Stimulated activated CD4-positive, alpha-beta T cell treated with anti-CD3 and anti-CD28 coated beads, TNF-alpha, amount 100 ng/mL, for 4 hours (primary cell): ENCODE results near the gene STX1A.
"Not testable (repeated sequence)": the region's sequence is repeated elsewhere in the genome, so short reads cannot be mapped to it uniquely, and the experiment has no call there.

Experiments used
- DNase-seq, 3 experiments: peaks; one replicate each; pipeline ENCODE4 v3.0.0-alpha.2; 2020; ENCODE audit warnings: low read depth in 3 of 3

The STX1A gene

DNA sequence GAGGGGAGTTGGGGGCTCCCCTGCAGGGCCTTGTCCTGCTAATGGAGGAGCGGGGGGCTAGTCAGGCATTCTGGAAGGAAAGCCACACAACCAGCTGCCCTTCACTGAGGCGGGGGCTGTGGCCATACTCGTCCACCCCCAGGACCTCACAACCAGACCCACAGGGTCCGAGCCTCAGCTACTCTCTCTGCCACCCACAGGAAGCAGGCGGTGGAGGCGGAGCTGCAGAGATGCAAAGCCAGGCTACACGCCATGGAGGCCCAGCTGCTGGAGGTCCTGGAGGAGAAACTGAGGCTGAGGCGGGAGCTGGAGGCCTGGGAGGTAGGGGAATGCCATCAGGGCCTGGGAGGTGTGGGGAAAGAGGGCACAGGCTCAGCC lies 16.0 kb upstream of the STX1A start:
- DNase-seq = no peak

DNA sequence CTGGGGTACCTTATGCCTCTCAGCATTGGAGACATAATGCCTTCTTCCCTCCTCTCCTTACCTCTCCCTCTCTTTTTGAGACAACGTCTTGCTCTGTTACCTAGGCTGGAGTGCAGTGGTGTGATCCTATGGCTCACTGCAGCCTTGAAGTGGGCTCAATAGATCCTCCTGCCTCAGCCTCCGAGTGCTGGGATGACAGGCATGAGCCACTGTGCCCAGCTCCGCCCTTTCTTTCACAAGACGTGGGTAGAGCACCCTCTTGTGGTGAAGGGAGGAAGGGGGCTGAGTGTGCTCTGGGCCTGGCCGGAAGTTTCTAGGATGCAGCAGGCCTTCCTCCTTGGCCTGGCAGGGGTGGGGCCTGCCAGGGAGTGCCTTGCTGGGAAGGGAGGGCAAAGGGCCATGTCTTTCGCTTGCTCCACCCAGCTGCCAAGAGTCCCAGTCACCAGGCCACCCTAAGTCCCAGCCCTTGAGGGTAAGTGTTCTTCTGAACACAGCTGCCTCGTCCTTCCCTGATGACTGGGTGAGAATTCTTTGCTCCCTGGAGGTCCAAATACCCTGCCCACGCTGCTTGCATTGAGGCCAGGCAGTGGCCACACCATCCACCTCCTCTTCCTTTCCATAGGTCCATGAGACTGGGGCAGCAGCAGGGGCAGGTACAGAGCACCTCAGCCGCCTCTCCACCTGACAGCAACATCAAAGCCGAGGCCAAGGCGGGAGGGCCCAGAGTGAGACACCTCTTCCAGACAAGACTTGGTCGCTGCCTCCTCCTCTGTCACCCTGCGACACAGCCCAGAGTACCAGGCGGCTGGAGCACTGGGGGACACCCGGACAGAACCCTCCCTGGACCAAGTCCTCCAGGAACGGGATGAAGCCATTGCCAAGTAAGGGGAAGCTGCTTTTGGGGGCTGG lies 15.4 kb upstream of the STX1A start:
- DNase-seq = peak; percentile 60 to 76 (median 62)

DNA sequence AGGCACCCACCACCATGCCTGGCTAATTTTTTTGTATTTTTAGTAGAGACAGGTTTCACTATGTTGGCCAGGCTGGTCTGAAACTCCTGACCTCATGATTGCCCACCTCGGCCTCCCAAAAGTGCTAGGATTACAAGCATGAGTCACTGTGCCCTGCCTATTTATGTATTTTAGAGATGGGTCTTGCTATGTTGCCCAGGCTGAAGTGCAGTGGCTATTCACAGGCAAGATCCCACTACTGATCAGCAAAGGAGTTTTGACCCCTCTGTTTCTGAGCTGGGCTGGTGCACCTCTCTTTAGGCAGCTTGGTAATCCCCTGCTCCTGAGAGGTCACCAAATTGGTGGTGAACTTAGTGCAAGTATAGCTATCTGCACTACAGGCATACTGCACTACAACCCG lies 12.9 kb upstream of the STX1A start:
- no peak for DNase-seq

DNA sequence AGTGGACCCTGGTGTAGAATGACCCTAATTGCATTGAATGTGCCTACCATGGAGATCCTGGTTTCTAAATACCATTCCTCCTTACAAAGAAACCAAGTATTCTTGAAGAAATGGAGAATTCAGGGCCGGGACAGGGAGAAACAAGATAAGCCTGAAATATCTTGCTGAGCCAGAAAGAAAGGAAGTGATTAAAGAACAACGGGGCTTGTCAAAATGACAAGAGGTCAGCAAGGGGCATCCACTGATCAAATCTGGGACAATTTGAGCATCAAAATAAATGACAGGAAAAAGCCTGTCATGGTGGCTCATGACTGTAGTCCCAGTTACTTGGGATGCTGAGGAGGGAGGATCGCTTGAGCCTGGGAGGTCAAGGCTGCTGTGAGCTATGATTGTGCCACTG lies 11.0 kb upstream of the STX1A start:
- DNase-seq = no peak

DNA sequence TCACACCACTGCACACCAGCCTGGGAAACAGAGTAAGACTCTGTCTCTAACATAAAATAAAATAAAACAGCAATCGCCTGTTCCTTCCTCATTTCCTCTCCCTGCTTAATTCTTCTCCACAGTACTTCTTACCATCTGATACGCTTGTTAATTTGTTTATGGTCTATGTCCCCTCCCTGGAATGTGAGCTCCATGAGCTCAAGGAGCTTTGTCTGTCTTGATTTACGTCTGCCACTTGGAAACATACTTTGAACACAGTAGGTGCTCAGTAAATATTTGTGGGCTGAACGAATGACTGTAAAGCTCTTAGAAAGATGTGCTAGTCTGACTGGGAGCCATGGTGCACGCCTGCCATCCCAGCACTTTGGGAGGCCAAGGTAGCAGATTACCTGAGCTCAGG lies 9.1 kb upstream of the STX1A start:
- DNase-seq = no peak

DNA sequence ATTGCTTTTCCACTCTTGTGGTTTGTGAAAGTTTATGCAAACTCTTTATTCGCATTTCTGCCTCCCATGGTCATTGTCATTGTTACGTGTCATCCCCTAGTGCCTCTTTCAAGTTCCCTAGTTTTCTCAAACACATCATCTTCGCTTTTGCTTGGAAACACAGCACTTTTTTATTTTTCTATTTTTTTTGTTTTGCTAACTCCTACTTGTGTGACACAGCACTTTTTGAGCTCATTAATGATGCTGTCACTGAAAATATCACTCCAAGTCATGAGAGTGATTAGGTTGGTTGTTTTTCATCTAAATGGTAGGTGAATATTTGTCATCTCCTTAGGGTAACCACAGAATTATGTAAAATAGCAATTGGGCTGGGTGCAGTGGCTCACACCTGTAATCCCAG lies 8.5 kb upstream of the STX1A start:
- DNase-seq = no peak

DNA sequence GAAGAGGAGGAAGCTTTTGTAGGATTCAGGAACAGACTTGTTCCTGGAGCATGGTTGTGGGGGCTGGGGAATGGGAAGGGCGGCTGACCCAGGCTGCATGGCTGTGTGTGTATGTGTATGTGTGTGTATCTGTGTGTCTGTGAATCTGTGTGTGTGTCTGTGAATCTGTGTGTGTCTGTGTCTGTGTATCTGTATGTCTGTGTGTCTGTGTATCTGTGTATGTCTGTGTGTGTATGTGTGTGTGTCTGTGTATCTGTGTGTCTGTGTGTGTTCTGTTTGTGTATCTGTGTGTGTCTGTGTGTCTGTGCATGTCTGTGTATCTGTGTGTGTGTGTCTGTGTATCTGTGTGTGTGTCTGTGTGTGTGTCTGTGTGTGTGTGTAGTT lies 6.6 kb upstream of the STX1A start:
- DNase-seq = no peak

DNA sequence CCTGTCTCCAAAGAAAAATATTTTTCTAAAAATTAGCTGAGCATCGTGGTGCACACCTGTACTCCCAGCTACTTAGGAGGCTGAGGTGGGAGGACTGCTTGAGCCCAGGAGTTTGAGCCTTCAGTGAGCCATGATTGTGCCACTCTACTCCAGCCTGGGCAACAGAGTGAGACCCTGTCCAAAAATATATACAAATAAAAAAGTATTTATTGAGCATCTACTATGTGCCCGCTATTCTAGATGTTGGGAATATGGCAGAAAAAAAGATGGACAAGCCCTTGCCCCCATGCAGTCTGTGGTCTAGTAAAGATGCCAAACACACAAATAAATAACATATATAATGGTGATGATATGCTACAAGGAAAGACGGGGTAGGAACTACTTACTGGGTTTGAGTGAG lies 4.3 kb upstream of the STX1A start:
- DNase-seq = no peak

DNA sequence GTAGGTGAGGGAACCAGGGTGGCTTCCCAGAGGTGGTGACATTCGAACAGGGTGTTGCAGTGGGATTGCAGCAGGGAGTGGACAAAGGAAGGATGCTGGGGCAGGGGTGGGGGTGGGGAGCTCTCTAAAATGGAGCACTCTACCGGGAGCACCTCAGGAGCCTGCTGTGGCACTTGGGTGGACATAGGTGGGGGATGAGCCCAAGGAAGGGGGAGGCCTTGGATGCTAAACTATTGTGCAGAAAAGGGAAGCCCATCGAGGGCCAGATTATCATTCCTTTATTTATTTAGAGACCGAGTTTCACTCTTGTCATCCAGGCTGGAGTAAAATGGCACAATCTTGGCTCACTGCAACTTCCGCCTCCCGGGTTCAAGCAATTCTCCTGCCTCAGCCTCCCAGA lies 3.3 kb upstream of the STX1A start:
- DNase-seq = no peak

DNA sequence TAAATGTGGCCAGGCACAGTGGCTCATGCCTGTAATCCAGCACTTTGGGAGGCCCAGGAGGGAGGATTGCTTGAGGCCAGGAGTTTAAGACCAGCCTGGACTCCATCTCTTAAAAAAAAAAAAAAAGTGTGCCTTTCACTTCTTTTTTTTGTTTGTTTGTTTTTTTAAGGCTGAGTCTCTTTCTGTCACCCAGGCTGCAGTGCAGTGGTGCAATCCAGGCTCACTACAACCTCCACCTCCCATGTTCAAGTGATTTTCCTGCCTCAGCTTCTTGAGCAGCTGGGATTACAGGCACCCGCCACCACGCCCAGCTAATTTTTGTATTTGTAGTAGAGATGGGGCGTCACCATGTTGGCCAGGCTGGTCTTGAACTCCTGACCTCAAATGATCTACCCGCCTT lies 2.7 kb upstream of the STX1A start:
- not testable (repeated sequence) for DNase-seq

DNA sequence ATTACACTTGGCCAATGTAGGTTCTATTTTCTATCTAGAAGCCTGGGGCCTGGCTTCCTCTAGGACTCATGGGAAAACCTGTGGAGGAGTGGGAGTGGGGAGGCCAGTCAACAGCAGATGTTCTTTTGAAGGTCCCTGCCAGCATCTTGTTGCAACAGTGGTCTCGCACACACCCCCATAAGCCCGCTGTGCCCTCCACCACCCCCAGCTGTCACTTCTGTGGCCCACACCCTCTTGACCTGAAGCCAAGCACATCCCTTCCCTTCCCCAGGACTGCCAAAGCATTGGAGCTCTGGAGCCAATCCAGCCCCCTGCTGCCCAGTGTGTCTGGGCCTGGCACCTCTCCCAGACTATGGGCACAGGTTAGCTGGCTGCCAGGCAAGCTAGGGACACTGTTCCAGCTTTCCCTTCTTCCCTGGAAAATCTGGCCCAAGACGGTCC lies 1.9 kb upstream of the STX1A start:
- no peak for DNase-seq

DNA sequence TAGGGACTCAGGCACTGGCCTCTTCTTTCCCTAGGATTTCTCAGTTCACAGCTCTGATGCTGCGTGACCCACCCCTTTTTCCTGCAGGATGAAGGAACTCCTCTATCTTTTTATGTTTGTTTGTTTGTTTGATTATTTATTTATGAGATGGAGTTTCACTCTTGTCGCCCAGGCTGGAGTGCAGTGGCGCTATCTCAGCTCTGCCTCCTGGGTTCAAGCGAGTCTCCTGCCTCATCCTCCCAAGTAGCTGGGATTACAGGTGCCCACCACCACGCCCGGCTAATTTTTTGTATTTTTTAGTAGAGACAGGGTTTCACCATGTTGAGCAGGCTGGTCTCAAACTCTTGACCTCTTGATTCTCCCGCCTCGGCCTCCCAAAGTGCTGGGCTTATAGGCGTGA lies 974 bp upstream of the STX1A start:
- DNase-seq = not testable (repeated sequence)

DNA sequence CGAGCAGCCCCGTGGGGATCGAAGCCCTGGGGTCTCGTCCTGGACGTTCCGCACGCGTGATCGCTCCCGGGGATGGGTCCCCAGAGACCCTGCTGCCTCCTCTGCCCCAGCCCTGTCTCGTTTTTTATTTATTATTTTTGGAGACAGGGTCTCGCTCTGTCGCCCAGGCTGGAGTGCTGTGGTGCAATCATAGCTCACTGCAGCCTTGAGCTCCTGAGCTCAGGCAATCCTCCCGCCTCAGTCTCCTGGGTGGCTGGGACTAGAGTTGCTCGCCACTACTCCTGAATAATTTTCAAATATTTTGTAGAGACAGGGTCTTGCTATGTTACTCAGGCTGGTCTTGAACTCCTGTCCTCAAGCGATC lies 319 bp upstream of the STX1A start:
- DNase-seq = no peak

DNA sequence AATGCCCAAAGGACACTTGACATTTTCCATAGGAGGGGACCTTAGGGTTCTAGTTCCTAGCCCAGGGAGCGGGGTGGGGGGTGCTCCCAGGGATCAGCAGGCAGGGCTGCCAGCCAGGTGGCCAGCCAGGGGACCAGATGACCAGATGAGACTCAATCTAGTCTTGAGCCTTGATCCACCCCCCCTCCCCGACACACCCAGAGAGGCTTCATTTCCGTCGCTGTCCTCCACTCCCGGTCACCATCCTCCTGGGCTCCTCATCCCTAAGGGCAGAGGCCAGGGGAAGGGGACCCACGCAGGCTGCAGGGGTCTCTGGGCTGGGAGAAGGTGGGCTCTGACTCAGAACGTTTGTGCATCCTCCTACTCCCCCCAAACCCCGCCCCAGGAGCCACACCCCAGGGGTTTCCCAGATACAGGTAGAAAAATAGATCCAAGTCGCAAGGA lies 1.0 kb downstream of the STX1A start:
- no peak for DNase-seq

DNA sequence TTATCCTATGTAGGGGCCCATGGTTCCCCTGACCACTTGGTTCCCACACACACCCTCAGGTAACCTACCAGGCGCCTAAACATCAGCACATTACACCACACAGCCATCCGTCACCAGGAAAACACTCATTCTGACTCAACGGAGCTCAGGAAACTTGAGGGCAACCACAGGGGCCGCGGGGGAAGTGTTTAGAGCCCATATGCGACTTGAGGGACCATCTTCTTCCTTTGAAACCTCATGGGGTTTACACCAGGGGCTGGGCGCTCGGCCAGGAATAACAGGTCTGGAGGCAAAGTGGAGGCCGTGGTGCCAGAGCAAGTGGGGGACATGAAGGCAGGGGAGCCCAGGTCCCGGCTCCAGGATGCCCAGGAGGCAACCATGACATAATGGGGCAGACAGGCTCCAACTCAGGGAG lies 1.5 kb downstream of the STX1A start:
- peak; percentile 47 to 67 (median 62) for DNase-seq

DNA sequence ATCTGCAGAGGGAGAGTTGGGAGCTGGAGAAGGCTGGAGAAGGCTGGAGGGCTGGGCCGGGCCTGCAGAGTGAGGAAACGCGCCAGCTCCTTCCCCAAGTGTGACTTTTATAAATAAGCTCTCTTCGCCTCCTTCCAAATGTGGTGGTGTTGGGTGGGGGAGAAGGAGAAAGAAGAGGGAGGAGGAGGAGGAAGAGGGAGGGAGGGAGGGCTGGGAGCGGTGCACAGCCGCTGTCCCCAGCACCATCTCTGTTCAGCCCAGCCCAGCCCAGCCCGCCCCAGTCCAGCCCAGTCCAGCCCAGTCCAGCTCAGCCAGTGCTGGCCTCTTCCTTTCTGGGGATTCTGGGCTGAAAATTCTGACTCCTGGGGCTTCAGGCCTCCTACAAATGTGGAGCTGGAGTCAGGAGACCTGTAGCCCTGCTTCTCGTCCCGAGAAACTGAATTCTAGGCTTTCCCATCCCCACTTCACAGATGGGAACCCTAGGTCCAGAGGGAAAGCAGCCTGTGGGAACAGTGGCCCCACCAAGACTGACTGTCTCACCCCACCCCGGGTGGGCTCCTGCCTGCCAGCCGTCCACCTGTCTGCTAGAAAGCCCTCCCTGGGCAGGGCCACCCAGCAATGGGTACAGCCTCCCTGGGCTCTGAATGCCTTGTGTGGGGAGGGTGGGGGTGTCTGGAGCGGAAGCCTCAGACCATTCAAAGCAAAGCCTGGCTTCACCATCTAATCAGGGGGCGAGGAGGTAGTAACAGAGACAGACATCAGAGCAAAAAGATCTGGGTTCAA lies 2.3 kb downstream of the STX1A start:
- DNase-seq = no peak

DNA sequence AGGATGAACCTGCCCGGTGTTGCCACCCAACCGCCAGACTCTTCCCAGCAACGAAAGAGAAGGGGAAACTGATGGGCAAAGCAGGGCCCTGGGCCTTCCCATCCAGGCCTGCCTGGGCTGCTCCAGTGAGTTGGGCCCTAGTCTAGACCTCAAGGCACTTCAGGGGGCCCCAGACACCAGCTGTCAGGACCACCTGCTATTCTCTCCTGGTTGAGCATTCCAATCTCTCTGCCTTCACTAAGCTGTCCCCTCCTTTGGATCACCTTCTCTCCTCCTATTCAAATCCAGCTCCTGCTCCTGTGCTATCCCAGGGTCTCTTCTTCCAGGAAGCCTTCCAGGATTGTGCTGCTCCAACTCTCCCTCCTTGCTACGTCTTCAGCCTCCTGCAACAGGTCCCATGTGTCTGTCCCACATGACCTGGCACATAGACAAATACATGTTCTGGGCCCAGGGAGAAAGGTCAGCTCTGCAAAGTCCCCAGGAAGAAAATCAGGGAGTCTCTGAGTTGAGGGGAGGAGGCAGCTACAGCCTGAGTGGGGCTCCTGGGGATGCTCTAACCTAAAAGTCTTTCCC lies 3.1 kb downstream of the STX1A start:
- no peak for DNase-seq

DNA sequence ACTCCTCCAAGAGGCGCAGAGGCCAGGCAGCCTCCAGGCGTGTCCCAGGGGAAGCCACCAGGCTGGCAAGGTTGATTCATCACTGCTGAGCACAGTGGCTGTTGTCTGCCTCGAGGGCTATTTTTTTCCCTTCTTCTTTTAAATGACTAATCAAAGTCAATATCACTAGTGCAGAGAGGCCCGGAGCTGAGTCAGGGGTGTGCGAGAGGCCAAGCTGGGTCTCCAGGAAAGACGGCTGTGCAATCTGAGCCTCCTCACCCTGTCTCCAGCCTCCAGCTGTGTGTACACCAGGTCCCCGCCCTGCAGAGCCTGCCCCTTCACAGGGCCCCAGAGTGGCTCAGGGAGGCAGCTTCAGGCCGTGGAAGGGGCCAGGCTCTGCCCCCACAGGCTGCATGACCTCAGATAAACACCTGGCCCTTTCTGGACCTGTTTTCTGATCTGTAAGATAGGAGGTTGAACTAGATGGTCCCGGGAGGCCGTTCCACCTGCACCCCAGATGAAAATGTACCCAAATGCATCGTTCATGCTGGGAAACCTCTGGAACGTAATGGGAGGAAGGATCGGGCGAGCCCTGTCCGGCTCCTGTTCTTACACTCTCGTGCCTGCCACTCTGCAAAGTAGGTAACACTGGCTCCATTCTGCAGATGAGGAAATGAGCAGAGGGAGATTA lies 3.7 kb downstream of the STX1A start:
- no peak for DNase-seq

DNA sequence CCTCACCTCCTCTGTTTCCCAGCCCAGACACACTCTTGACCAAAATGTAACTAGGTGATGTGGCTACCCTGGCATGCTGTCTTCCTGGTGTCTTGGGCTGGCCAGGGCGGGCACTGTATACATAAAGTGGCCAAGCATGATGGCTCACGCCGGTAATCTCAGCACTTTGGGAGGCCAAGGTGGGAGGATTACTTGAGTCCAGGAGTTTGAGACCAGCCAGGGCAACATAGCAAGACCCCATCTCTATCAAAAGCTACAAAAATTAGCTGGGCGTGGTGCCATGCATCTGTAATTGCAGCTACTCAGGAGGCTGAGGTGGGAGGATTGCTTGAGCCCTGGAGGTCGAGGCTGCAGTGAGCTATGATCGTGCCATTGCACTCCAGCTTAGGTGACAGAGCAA lies 6.2 kb downstream of the STX1A start:
- not testable (repeated sequence) for DNase-seq

DNA sequence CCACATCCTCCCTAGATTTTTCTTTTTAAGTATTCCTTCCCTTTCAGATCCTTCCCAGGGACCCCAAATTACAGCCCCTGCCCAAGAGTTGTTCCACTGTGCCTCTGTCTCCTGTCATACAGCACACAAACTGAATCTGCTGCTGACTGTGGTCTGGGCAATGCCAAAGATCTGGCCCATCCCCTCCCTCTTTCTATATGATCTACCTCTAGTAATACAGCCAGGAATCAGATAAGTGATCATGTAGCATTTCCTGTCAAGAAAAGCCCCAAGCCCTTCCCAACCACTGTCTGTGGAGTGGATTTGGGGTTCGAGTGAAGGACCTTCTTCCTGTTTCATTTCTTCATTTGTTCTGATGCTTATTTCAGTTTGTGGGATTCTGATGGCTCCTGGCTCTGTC lies 6.7 kb downstream of the STX1A start:
- DNase-seq = no peak

DNA sequence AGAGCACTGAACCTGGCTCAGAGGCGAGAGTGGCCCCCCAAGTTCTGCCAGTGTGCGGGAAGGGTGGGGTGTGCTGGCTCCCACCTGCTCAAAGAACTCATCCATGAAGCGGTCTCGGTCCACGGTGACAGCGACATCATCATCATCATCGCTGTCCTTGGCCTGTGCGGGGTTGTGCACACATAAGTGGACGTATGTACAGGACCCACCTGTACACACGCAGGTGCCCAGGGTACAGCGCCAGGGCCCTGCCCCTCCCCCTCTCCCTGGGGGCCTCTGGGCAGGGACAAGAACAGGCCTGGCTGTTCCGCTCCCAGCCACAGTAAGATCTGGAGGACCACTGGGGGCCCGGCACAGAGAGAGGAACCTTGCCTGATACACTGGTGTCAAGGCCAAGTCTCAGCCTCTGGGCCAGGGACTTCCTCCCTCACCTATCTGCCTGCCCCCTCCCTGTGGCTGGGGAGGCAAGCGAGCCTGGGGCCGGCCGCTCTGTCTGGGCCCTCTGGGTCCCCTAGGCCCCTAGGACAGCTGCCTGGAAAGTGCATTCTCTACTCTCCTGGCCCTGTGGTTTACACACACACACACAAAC lies 10.4 kb downstream of the STX1A start:
- no peak for DNase-seq
